Pericardium fibroblast (primary cell): Measurements from ENCODE around the gene UBE2L6. TPM values are rescaled to one million over a fixed set of nuclear protein-coding genes. Genes with fewer than 3 reads are reported as not detected.

Experiments
- total RNA-seq: library from RNA; depleted of rRNA; stranded (reverse); fragments of >200 nt; gene quantifications from 2 replicates; pipeline ENCODE4 v1.2.3, GENCODE V29; 2015

The UBE2L6 gene
- total RNA-seq: 67.3 and 149 TPM in 2 replicates

GRCh38 chr11:57567515-57568329 lies at the start of gene UBE2L6:
TSS of gene UBE2L6 (minus strand) at chr11:57567672. CDS start at chr11:57567611, 61 bp downstream.

GRCh38 chr11:57597461-57597915 lies 30.0 kb upstream of the UBE2L6 start, which contains the start of gene SERPING1:
TSS of gene SERPING1 (plus strand) at chr11:57597685. CDS start at chr11:57598271, 586 bp downstream.

GRCh38 chr11:57536947-57537619 lies 30.4 kb downstream of the UBE2L6 start, which contains the start of gene SMTNL1:
TSS of gene SMTNL1 (plus strand) at chr11:57537595. CDS start at chr11:57542643, 5,048 bp downstream.

GRCh38 chr11:57530596-57531507 lies 36.6 kb downstream of the UBE2L6 start, which contains the start of gene TIMM10:
TSS of gene TIMM10 (minus strand) at chr11:57530754. CDS start at chr11:57530189, 565 bp downstream.

GRCh38 chr11:57515332-57516060 lies 52.0 kb downstream of the UBE2L6 start, which contains the start of gene SLC43A1:
TSS of gene SLC43A1 (minus strand) at chr11:57515702. CDS start at chr11:57514111, 1,591 bp downstream.

Other genes starting within 250 kb of the UBE2L6 start
- gene TNKS1BP1, start 242.7 kb downstream of the UBE2L6 start, total RNA-seq: 125 and 127 TPM in 2 replicates
- gene SSRP1, start 231.8 kb downstream of the UBE2L6 start, total RNA-seq: 65.8 and 67.8 TPM in 2 replicates
- gene P2RX3, start 229.3 kb downstream of the UBE2L6 start, total RNA-seq: 0.43 TPM in 1 of 2 replicates, not detected in the other
- gene PRG3, start 186.5 kb downstream of the UBE2L6 start, total RNA-seq: not detected in 2 replicates
- not detected in 2 replicates for gene PRG2, start 177.0 kb downstream of the UBE2L6 start, total RNA-seq
- gene SLC43A3, start 140.6 kb downstream of the UBE2L6 start, total RNA-seq: 27.8 and 32.3 TPM in 2 replicates
- 2.1 and 10.6 TPM in 2 replicates for gene RTN4RL2, start 107.1 kb downstream of the UBE2L6 start, total RNA-seq
- 16.6 and 29.5 TPM in 2 replicates for gene SLC43A1, start 52.0 kb downstream of the UBE2L6 start, total RNA-seq
- gene TIMM10, start 36.9 kb downstream of the UBE2L6 start, total RNA-seq: 11.1 and 23.8 TPM in 2 replicates
- not detected in 2 replicates for gene SMTNL1, start 30.1 kb downstream of the UBE2L6 start, total RNA-seq
- gene SERPING1, start 30.0 kb upstream of the UBE2L6 start, total RNA-seq: 440 and 806 TPM in 2 replicates
- gene YPEL4, start 82.2 kb upstream of the UBE2L6 start, total RNA-seq: 1.0 and 1.1 TPM in 2 replicates
- 4.1 and 11.6 TPM in 2 replicates for gene CLP1, start 90.1 kb upstream of the UBE2L6 start, total RNA-seq
- 33.6 and 41.5 TPM in 2 replicates for gene ZDHHC5, start 100.4 kb upstream of the UBE2L6 start, total RNA-seq
- gene MED19, start 144.5 kb upstream of the UBE2L6 start, total RNA-seq: 18.6 and 26.7 TPM in 2 replicates
- gene TMX2, start 144.9 kb upstream of the UBE2L6 start, total RNA-seq: 52.9 and 56.2 TPM in 2 replicates
- 194 and 199 TPM in 2 replicates for gene SELENOH, start 173.8 kb upstream of the UBE2L6 start, total RNA-seq
- gene BTBD18, start 184.1 kb upstream of the UBE2L6 start, total RNA-seq: not detected in 2 replicates
- gene CTNND1, start 194.1 kb upstream of the UBE2L6 start, total RNA-seq: 44.4 and 72.5 TPM in 2 replicates